Adrenal gland (tissue), 12 donors: ENCODE data around the gene SLF1. TPM values are rescaled to one million over a fixed set of nuclear protein-coding genes. Genes with fewer than 3 reads are reported as not detected.

ENCODE experiments used
- DNase-seq, 7 donors: peaks; one replicate each; pipeline ENCODE4 v3.0.0-alpha.2; 2019 to 2020
- H3K27ac ChIP-seq, 5 donors: fragments of 200-600 bp; sonication (generic) in 4 of 5; 1 replicate in 3 of 5; 2 replicates in 2 of 5; pipeline versions ENCODE4 v1.5.1 to v1.8.0; 2016 to 2020; ENCODE audit warnings: mild to moderate bottlenecking in 1 of 5
- H3K27me3 ChIP-seq: fragments of 200-600 bp; 2 replicates; pipeline ENCODE4 v1.8.0; 2021
- H3K36me3 ChIP-seq, 2 donors: fragments of 200-600 bp; replicated peaks in 1 of 2; 1 replicate in 1 of 2; 2 replicates in 1 of 2; pipeline versions ENCODE4 v1.5.1 to v1.8.0; 2018 to 2022
- H3K4me1 ChIP-seq, 2 donors: fragments of 200-600 bp; replicated peaks in 1 of 2; 1 replicate in 1 of 2; 2 replicates in 1 of 2; pipeline versions ENCODE4 v1.5.1 to v1.8.0; 2018 to 2021
- H3K4me3 ChIP-seq, 4 donors: fragments of 200-600 bp; sonication (generic) in 3 of 4; one replicate each; pipeline ENCODE4 v1.5.1; 2016 to 2018
- H3K9me3 ChIP-seq, 3 donors: fragments of 200-600 bp; sonication (generic) in 1 of 3; replicated peaks in 1 of 3; 1 replicate in 2 of 3; 2 replicates in 1 of 3; pipeline versions ENCODE4 v1.5.1 to v1.8.0; 2016 to 2021
- CTCF ChIP-seq, 6 experiments: fragments of 450-650 bp in 4 of 6; fragments of 200-600 bp in 2 of 6; sonication (generic) in 1 of 6; IDR thresholded peaks; 1 replicate in 5 of 6; 2 replicates in 1 of 6; pipeline versions ENCODE4 v1.5.1 to v1.8.0; 2016 to 2021; ENCODE audit warnings: antibody characterized with exemption in 6 of 6, mild to moderate bottlenecking in 2 of 6, moderate library complexity in 1 of 6
- POLR2A ChIP-seq, 2 donors: fragments of 450-650 bp; IDR thresholded peaks; one replicate each; pipeline ENCODE4 v1.6.1; 2017; ENCODE audit warnings: antibody characterized with exemption in 2 of 2, mild to moderate bottlenecking in 2 of 2, moderate library complexity in 1 of 2
- WGBS, 4 donors: extraction: QIAGEN DNeasy Blood & Tissue Kit in 2 of 4; methylation state at CpG; one replicate each; pipeline versions ENCODE4 v1.1.5 to v1.1.7; 2013 to 2017; 5-methylcytosine and 5-hydroxymethylcytosine counted together
- intact Hi-C, 2 donors: fragments of 100-400 bp; cut with DNase I; formaldehyde crosslinking; loops; one replicate each; pipeline versions ENCODE4 v1.14.1 to v1.15.0; 2022 to 2023
- polyA plus RNA-seq, 3 donors: library from polyadenylated mRNA; stranded (reverse); fragments of 200-250 nt in 2 of 3; fragments of 350-450 nt in 1 of 3; fragmentation: Illumina TruSeq in 1 of 3; extraction: RNeasy Lipid Tissue Mini Kit (QIAGEN cat#74804) in 1 of 3; gene quantifications; one replicate each; pipeline ENCODE4 v1.2.3, GENCODE V29; 2013 to 2014
- total RNA-seq, 9 donors: library from RNA; depleted of rRNA in 4 of 9; stranded (reverse); fragments of >200 nt in 4 of 9; fragments of 120-200 nt in 1 of 9; fragmentation: NEBNext Ultra II Directional in 1 of 9; extraction: Animal tissue kit (Norgen Biotek cat#: 25700) in 1 of 9; gene quantifications; one replicate each; pipeline versions ENCODE4 v1.1.0 to v1.2.4, GENCODE V29; 2013 to 2023
- donor health status: healthy with polysubstance abuse.
- donor health status: Bipolar disorder and iron deficiency.
- donor health status: DM: yes; HTN: yes; CAD: no.
- donor health status: DM: no; HTN: no; CAD: no.
- donor health status: DM: no; HTN: no; CAD: no.
- donor health status: DM: yes; HTN: yes; CAD: no.

SLF1 gene
- total and polyA plus RNA-seq, 12 donors = 1.3 to 9.8 (median 3.4) TPM

GRCh38 chr5:94658272-94658671 is 39.8 kb downstream of the SLF1 start:
- intact Hi-C loops = no loop called here
- Histone ChIP-seq H3K27me3 (no peaks in the 10 kb centered on the region), H3K36me3 (no peaks in the 10 kb centered on the region), H3K4me1 (no peaks in the 10 kb centered on the region), H3K9me3 (peaks cover 0 to 8% (median 0%) of the 10 kb centered on the region in 3 donors), H3K4me3 (no peak overlapping the region), H3K27ac (no peak overlapping the region)
- TF ChIP-seq CTCF (IDR thresholded peaks at IDR 0.05) (no peak), POLR2A (IDR thresholded peaks at IDR 0.05) (no peak)
- no peak for DNase-seq
- 94 to 100% (median 99%) methylated on average over 1 of the region's 1 CpG for WGBS, 4 donors

GRCh38 chr5:94660506-94660905 is 42.0 kb downstream of the SLF1 start:
- intact Hi-C loops = no loop called here
- H3K9me3 ChIP-seq = peaks cover 0 to 5% (median 0%) of the 10 kb centered on the region in 3 donors
- no peak for DNase-seq
- WGBS, 4 donors = 93 to 99% (median 98%) methylated on average over 7 to 8 of the region's 8 CpGs
- H3K27ac ChIP-seq = no peak overlapping the region
- no peak overlapping the region for H3K4me3 ChIP-seq
- H3K36me3 ChIP-seq = no peaks in the 10 kb centered on the region
- TF ChIP-seq CTCF (IDR thresholded peaks at IDR 0.05) (no peak), POLR2A (IDR thresholded peaks at IDR 0.05) (no peak)
- no peaks in the 10 kb centered on the region for H3K4me1 ChIP-seq
- H3K27me3 ChIP-seq = no peaks in the 10 kb centered on the region

GRCh38 chr5:94661086-94661485 is 42.6 kb downstream of the SLF1 start:
- no peak overlapping the region for H3K4me3 ChIP-seq
- H3K36me3 ChIP-seq = no peaks in the 10 kb centered on the region
- intact Hi-C loops = no loop called here
- no peak for DNase-seq
- H3K27ac ChIP-seq = no peak overlapping the region
- TF ChIP-seq CTCF (IDR thresholded peaks at IDR 0.05) (no peak), POLR2A (IDR thresholded peaks at IDR 0.05) (no peak)
- no peaks in the 10 kb centered on the region for H3K4me1 ChIP-seq
- no peaks in the 10 kb centered on the region for H3K9me3 ChIP-seq
- no peaks in the 10 kb centered on the region for H3K27me3 ChIP-seq
- WGBS, 4 donors = 78 to 100% (median 99%) methylated on average over 2 to 3 of the region's 3 CpGs

- Histone ChIP-seq H3K4me3 (no peak overlapping the region), H3K9me3 (no peaks in the 10 kb centered on the region), H3K4me1 (no peaks in the 10 kb centered on the region), H3K36me3 (no peaks in the 10 kb centered on the region), H3K27me3 (no peaks in the 10 kb centered on the region), H3K27ac (no peak overlapping the region)
- WGBS, 4 donors = 96 to 100% (median 97%) methylated on average over 3 of the region's 3 CpGs
- intact Hi-C loops = no loop called here
- TF ChIP-seq CTCF (IDR thresholded peaks at IDR 0.05) (no peak), POLR2A (IDR thresholded peaks at IDR 0.05) (no peak)
- DNase-seq = no peak
Observed at GRCh38 chr5:94667937-94668336, 49.5 kb downstream of the SLF1 start.
